SK-N-SH treated with all-trans-retinoic acid at 6 μM for 48 hours (cell line): ENCODE measurements around the gene C1orf159.

Experiments
- ARNTL ChIP-seq: fragments of 450-650 bp; formaldehyde crosslinking; IDR thresholded peaks from 2 replicates; pipeline ENCODE4 v1.5.0; 2020; ENCODE audit warnings: low read depth, mild to moderate bottlenecking, moderate library complexity, borderline replicate concordance
- CREB5 ChIP-seq: fragments of 250-450 bp; sonication (Bioruptor Pico); IDR thresholded peaks from 2 replicates; pipeline ENCODE4 v1.5.1; 2020; ENCODE audit warnings: low read depth, mild to moderate bottlenecking, moderate library complexity
- CSRNP3 ChIP-seq: fragments of 250-450 bp; sonication (Bioruptor Pico); IDR thresholded peaks from 2 replicates; pipeline ENCODE4 v1.5.1; 2021; ENCODE audit warnings: mild to moderate bottlenecking, moderate library complexity
- GLIS3 ChIP-seq: fragments of 250-450 bp; sonication (Bioruptor Pico); IDR thresholded peaks from 2 replicates; pipeline ENCODE4 v1.5.0; 2020; ENCODE audit warnings: mild to moderate bottlenecking, moderate library complexity
- OSR1 ChIP-seq: fragments of 250-450 bp; sonication (Bioruptor Pico); IDR thresholded peaks from 2 replicates; pipeline ENCODE4 v1.8.0; 2022; ENCODE audit warnings: moderate library complexity, mild to moderate bottlenecking, inconsistent platforms
- PATZ1 ChIP-seq: fragments of 250-450 bp; sonication (Bioruptor Pico); IDR thresholded peaks from 2 replicates; pipeline ENCODE4 v1.8.0; 2020; ENCODE audit warnings: mild to moderate bottlenecking, moderate library complexity, borderline replicate concordance
- POU6F1 ChIP-seq: fragments of 250-450 bp; sonication (Bioruptor Pico); IDR thresholded peaks from 2 replicates; pipeline ENCODE4 v1.8.0; 2021; ENCODE audit warnings: low read depth, mild to moderate bottlenecking, moderate library complexity, borderline replicate concordance
- PPARA ChIP-seq: fragments of 250-450 bp; sonication (Bioruptor Pico); IDR thresholded peaks from 2 replicates; pipeline ENCODE4 v1.5.0; 2020; ENCODE audit warnings: mild to moderate bottlenecking, borderline replicate concordance
- RARB ChIP-seq: fragments of 250-450 bp; sonication (Bioruptor Pico); IDR thresholded peaks from 2 replicates; pipeline ENCODE4 v1.8.0; 2021; ENCODE audit warnings: mild to moderate bottlenecking, moderate library complexity
- TSHZ2 ChIP-seq: fragments of 250-450 bp; sonication (Bioruptor Pico); IDR thresholded peaks from 2 replicates; pipeline ENCODE4 v1.5.0; 2020; ENCODE audit warnings: mild to moderate bottlenecking, moderate library complexity
- ZFP30 ChIP-seq: fragments of 450-650 bp; formaldehyde crosslinking; IDR thresholded peaks from 2 replicates; pipeline ENCODE4 v1.5.0; 2022; ENCODE audit warnings: mild to moderate bottlenecking, moderate library complexity

- TF ChIP-seq PATZ1 (CRISPR knock-in tag) = no peak
- no peak for TF ChIP-seq CREB5
- TF ChIP-seq PPARA (CRISPR knock-in tag) = no peak
- TF ChIP-seq RARB (CRISPR knock-in tag) = no peak
- TF ChIP-seq CSRNP3 = no peak
- no peak for TF ChIP-seq GLIS3 (CRISPR knock-in tag)
- no peak for TF ChIP-seq TSHZ2
- no peak for TF ChIP-seq POU6F1 (CRISPR knock-in tag)
- TF ChIP-seq ARNTL (CRISPR knock-in tag) = no peak
- TF ChIP-seq OSR1 (CRISPR knock-in tag) = no peak
- TF ChIP-seq ZFP30 (CRISPR knock-in tag) = no peak
Measured at GRCh38 chr1:1088029-1088800, 27.7 kb downstream of the C1orf159 start.
